Mesendoderm (in vitro differentiated cells): ENCODE measurements around the gene CAMTA1.

Experiments
- DNase-seq: peaks from one replicate; pipeline ENCODE4 v3.0.0; 2013
- H2AK5ac ChIP-seq: 2 replicates; pipeline ENCODE4 v1.6.1; 2013; ENCODE audit warnings: low read length, inconsistent platforms
- H2BK120ac ChIP-seq: 2 replicates; pipeline ENCODE4 v1.6.1; 2013; ENCODE audit warnings: low read depth, mild to moderate bottlenecking, low read length, moderate library complexity, mixed read lengths
- H2BK15ac ChIP-seq: replicated peaks from 2 replicates; pipeline ENCODE4 v1.6.1; 2013; ENCODE audit warnings: low read depth, mild to moderate bottlenecking, moderate library complexity
- H2BK5ac ChIP-seq: 2 replicates; pipeline ENCODE4 v1.6.1; 2013; ENCODE audit warnings: low read length, inconsistent platforms
- H3K18ac ChIP-seq: 2 replicates; pipeline ENCODE4 v1.6.1; 2013; ENCODE audit warnings: mild to moderate bottlenecking, low read length, mixed read lengths
- H3K23ac ChIP-seq: one replicate; pipeline ENCODE4 v1.6.1; 2013; ENCODE audit warnings: low read length
- H3K27ac ChIP-seq: 2 replicates; pipeline ENCODE4 v1.5.1; 2013; ENCODE audit warnings: low read depth, mild to moderate bottlenecking, inconsistent platforms, low read length, moderate library complexity
- H3K27me3 ChIP-seq: 2 replicates; pipeline ENCODE4 v1.6.1; 2013; ENCODE audit warnings: low read length, control low read depth, mild to moderate bottlenecking, inconsistent platforms; ENCODE audit not compliant: insufficient read depth, poor library complexity
- H3K36me3 ChIP-seq: 2 replicates; pipeline ENCODE4 v1.6.1; 2013; ENCODE audit warnings: low read length, inconsistent platforms; ENCODE audit not compliant: control insufficient read depth, insufficient read depth
- H3K4ac ChIP-seq: one replicate; pipeline ENCODE4 v1.6.1; 2013; ENCODE audit warnings: low read depth, mild to moderate bottlenecking, low read length, moderate library complexity
- H3K4me1 ChIP-seq: 2 replicates; pipeline ENCODE4 v1.6.1; 2013; ENCODE audit warnings: low read depth, low read length, inconsistent platforms; ENCODE audit not compliant: control insufficient read depth
- H3K4me2 ChIP-seq: 2 replicates; pipeline ENCODE4 v1.6.1; 2013; ENCODE audit warnings: low read length
- H3K4me3 ChIP-seq: 2 replicates; pipeline ENCODE4 v1.5.1; 2013; ENCODE audit warnings: mild to moderate bottlenecking, low read length
- H3K56ac ChIP-seq: one replicate; pipeline ENCODE4 v1.6.1; 2013; ENCODE audit warnings: low read length
- H3K79me1 ChIP-seq: 2 replicates; pipeline ENCODE4 v1.6.1; 2013; ENCODE audit warnings: low read length, inconsistent platforms
- H3K79me2 ChIP-seq: 2 replicates; pipeline ENCODE4 v1.6.1; 2013; ENCODE audit warnings: mild to moderate bottlenecking, low read length; ENCODE audit not compliant: control insufficient read depth, insufficient read depth
- H3K9ac ChIP-seq: 2 replicates; pipeline ENCODE4 v1.6.1; 2013; ENCODE audit warnings: low read length, inconsistent platforms
- H4K5ac ChIP-seq: one replicate; pipeline ENCODE4 v1.6.1; 2013; ENCODE audit warnings: low read length
- H4K8ac ChIP-seq: one replicate; pipeline ENCODE4 v1.6.1; 2013; ENCODE audit warnings: low read depth, mild to moderate bottlenecking, control low read depth, low read length, moderate library complexity
- WGBS: extraction: QIAGEN DNeasy Blood & Tissue Kit; methylation state at CpG from one replicate; pipeline ENCODE4 v1.1.7; 2013; ENCODE audit warnings: low lambda C conversion rate, missing lambda C conversion rate; ENCODE audit not compliant: insufficient coverage; ENCODE audit errors: extremely low coverage; 5-methylcytosine and 5-hydroxymethylcytosine counted together

The CAMTA1 gene

GRCh38 chr1:7613106-7613850 lies 828.0 kb downstream of the CAMTA1 start:
- no peak overlapping the region for H4K8ac ChIP-seq
- H3K18ac ChIP-seq = no peak overlapping the region
- no peak overlapping the region for H3K9ac ChIP-seq
- H3K79me2 ChIP-seq = no peaks in the 10 kb centered on the region
- no peak overlapping the region for H3K23ac ChIP-seq
- H3K27me3 ChIP-seq = no peaks in the 10 kb centered on the region
- no CpG with 5 or more reads among the region's 18 CpGs for WGBS
- no peaks in the 10 kb centered on the region for H3K79me1 ChIP-seq
- DNase-seq = no peak
- no peak overlapping the region for H2AK5ac ChIP-seq
- H3K36me3 ChIP-seq = no peaks in the 10 kb centered on the region
- no peak overlapping the region for H3K56ac ChIP-seq
- H2BK5ac ChIP-seq = no peak overlapping the region
- H3K4me2 ChIP-seq = no peak overlapping the region
- H3K27ac ChIP-seq = no peak overlapping the region
- H4K5ac ChIP-seq = no peak overlapping the region
- peaks cover 10% of the 10 kb centered on the region for H3K4me1 ChIP-seq
- no peak overlapping the region for H3K4ac ChIP-seq
- no peak overlapping the region for H3K4me3 ChIP-seq
- H2BK15ac ChIP-seq = no peak overlapping the region
- H2BK120ac ChIP-seq = no peak overlapping the region

- H3K27ac ChIP-seq = no peak overlapping the region
- no peak overlapping the region for H2AK5ac ChIP-seq
- H2BK120ac ChIP-seq = no peak overlapping the region
- no peak overlapping the region for H3K4me3 ChIP-seq
- H3K56ac ChIP-seq = no peak overlapping the region
- no peaks in the 10 kb centered on the region for H3K27me3 ChIP-seq
- no peak for DNase-seq
- H3K9ac ChIP-seq = no peak overlapping the region
- H3K4me1 ChIP-seq = peaks cover 5% of the 10 kb centered on the region
- no peak overlapping the region for H3K23ac ChIP-seq
- H3K18ac ChIP-seq = no peak overlapping the region
- H3K36me3 ChIP-seq = no peaks in the 10 kb centered on the region
- no peak overlapping the region for H4K8ac ChIP-seq
- no peaks in the 10 kb centered on the region for H3K79me2 ChIP-seq
- H3K4ac ChIP-seq = no peak overlapping the region
- H3K79me1 ChIP-seq = no peaks in the 10 kb centered on the region
- WGBS = no CpG with 5 or more reads among the region's 4 CpGs
- H3K4me2 ChIP-seq = no peak overlapping the region
- H4K5ac ChIP-seq = no peak overlapping the region
- H2BK5ac ChIP-seq = no peak overlapping the region
- no peak overlapping the region for H2BK15ac ChIP-seq
These were observed 828.6 kb downstream of the CAMTA1 start for GRCh38 chr1:7613851-7614205.

GRCh38 chr1:7614576-7615074 lies 829.4 kb downstream of the CAMTA1 start:
- H3K4ac ChIP-seq = no peak overlapping the region
- H3K27ac ChIP-seq = no peak overlapping the region
- no peaks in the 10 kb centered on the region for H3K36me3 ChIP-seq
- H3K4me2 ChIP-seq = no peak overlapping the region
- no peak for DNase-seq
- no CpG with 5 or more reads among the region's 9 CpGs for WGBS
- H3K79me1 ChIP-seq = no peaks in the 10 kb centered on the region
- H3K18ac ChIP-seq = no peak overlapping the region
- no peak overlapping the region for H3K9ac ChIP-seq
- H2AK5ac ChIP-seq = no peak overlapping the region
- H4K8ac ChIP-seq = no peak overlapping the region
- H3K27me3 ChIP-seq = no peaks in the 10 kb centered on the region
- no peak overlapping the region for H2BK15ac ChIP-seq
- no peak overlapping the region for H3K23ac ChIP-seq
- H4K5ac ChIP-seq = no peak overlapping the region
- H3K4me1 ChIP-seq = no peaks in the 10 kb centered on the region
- H2BK120ac ChIP-seq = no peak overlapping the region
- no peak overlapping the region for H2BK5ac ChIP-seq
- H3K56ac ChIP-seq = no peak overlapping the region
- no peaks in the 10 kb centered on the region for H3K79me2 ChIP-seq
- no peak overlapping the region for H3K4me3 ChIP-seq

- no peak overlapping the region for H3K18ac ChIP-seq
- no CpG with 5 or more reads among the region's 5 CpGs for WGBS
- H3K27me3 ChIP-seq = no peaks in the 10 kb centered on the region
- H3K23ac ChIP-seq = no peak overlapping the region
- no peak overlapping the region for H3K9ac ChIP-seq
- no peak overlapping the region for H3K4me2 ChIP-seq
- H2BK5ac ChIP-seq = no peak overlapping the region
- no peaks in the 10 kb centered on the region for H3K4me1 ChIP-seq
- no peak overlapping the region for H3K4ac ChIP-seq
- H4K5ac ChIP-seq = no peak overlapping the region
- H2BK15ac ChIP-seq = no peak overlapping the region
- H3K27ac ChIP-seq = no peak overlapping the region
- no peak overlapping the region for H2BK120ac ChIP-seq
- H3K36me3 ChIP-seq = no peaks in the 10 kb centered on the region
- no peaks in the 10 kb centered on the region for H3K79me1 ChIP-seq
- H2AK5ac ChIP-seq = no peak overlapping the region
- H4K8ac ChIP-seq = no peak overlapping the region
- DNase-seq = no peak
- no peak overlapping the region for H3K4me3 ChIP-seq
- H3K56ac ChIP-seq = no peak overlapping the region
- no peaks in the 10 kb centered on the region for H3K79me2 ChIP-seq
These were observed 829.9 kb downstream of the CAMTA1 start for GRCh38 chr1:7615138-7615537.

GRCh38 chr1:7616076-7616832 lies 831.0 kb downstream of the CAMTA1 start:
- H3K4me1 ChIP-seq = no peaks in the 10 kb centered on the region
- H3K36me3 ChIP-seq = no peaks in the 10 kb centered on the region

More at GRCh38 chr1:7616076-7616832, 831.0 kb downstream of the CAMTA1 start:
- no peak overlapping the region for H3K27ac ChIP-seq
- WGBS = no CpG with 5 or more reads among the region's 14 CpGs
- H3K79me2 ChIP-seq = no peaks in the 10 kb centered on the region
- peak; percentile 75 for DNase-seq
- H2BK5ac ChIP-seq = no peak overlapping the region
- H2AK5ac ChIP-seq = no peak overlapping the region
- H2BK120ac ChIP-seq = no peak overlapping the region
- H3K18ac ChIP-seq = no peak overlapping the region
- no peaks in the 10 kb centered on the region for H3K27me3 ChIP-seq
- H3K4me2 ChIP-seq = no peak overlapping the region
- no peak overlapping the region for H4K8ac ChIP-seq
- no peak overlapping the region for H3K56ac ChIP-seq
- H3K79me1 ChIP-seq = no peaks in the 10 kb centered on the region
- no peak overlapping the region for H2BK15ac ChIP-seq
- H3K9ac ChIP-seq = no peak overlapping the region
- H3K4ac ChIP-seq = no peak overlapping the region
- H3K4me3 ChIP-seq = no peak overlapping the region
- no peak overlapping the region for H3K23ac ChIP-seq
- H4K5ac ChIP-seq = no peak overlapping the region
